OCI-LY3 (cell line): Measurements from ENCODE around the gene EPN3.

Experiments
- CTCF ChIP-seq: fragments of 200-600, 300-600 bp; sonication (generic); IDR thresholded peaks from 2 replicates; pipeline ENCODE4 v1.5.1; 2014; ENCODE audit warnings: antibody characterized with exemption, low read length, low read depth
- EZH2phosphoT487 ChIP-seq: fragments of 200-600 bp; shearing (Covaris generic); IDR thresholded peaks from 2 replicates; pipeline ENCODE4 v1.6.1; 2018; ENCODE audit warnings: antibody characterized with exemption, mixed run types, low read depth

DNA sequence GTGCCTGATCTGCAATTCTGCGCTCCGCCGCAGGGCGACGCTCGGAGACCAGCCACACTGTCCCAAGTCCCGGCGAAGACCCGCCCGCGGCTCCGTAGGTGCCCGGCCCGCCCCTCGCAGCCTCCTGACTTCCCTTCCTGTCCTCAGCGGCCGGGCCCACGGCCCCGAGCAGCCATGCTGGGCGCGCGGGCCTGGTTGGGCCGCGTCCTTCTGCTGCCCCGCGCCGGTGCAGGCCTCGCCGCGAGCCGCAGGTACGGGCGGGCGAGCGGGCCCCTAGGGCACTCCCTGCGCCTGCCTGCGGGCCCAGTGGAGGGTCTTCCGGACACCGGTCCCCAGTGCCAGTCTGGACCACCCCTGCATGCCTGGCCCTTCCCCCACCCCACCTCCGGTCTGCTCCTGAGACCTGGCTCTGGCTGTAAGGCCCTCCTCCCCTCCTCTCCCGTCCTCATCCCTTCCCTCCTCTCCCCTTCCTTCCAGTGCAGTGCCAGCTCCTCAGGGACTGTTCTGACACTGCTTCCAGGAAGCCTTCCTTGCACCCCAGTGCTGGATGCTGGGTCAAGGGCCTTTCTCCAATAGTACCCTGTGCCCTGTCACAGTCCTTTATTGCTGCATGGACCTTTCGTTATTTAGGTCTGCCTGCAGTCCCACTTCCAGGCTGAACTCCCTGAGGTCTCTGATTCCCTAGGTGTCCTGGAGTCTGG, 14.7 kb downstream of the EPN3 start, which contains the start of gene SPATA20:
- TF ChIP-seq CTCF (peak; percentile 91), EZH2phosphoT487 (no peak)
